DMS79 (cell line): ENCODE results near the gene PDGFRA.

Experiments used
- DNase-seq: peaks from one replicate; lab custom pipeline; 2025; lab: John Stamatoyannopoulos, UW

The PDGFRA gene

GRCh38 chr4:54255881-54256280 lies 26.8 kb downstream of the PDGFRA start:
- DNase-seq: no peak

GRCh38 chr4:54256491-54257486 lies 27.7 kb downstream of the PDGFRA start:
- DNase-seq: no peak

GRCh38 chr4:54265366-54265765 lies 36.3 kb downstream of the PDGFRA start:
- no peak for DNase-seq

GRCh38 chr4:54268151-54268550 lies 39.1 kb downstream of the PDGFRA start:
- DNase-seq: no peak

GRCh38 chr4:54271464-54271863 lies 42.4 kb downstream of the PDGFRA start:
- DNase-seq: no peak

- DNase-seq: no peak
Measured at GRCh38 chr4:54272051-54272450, 43.0 kb downstream of the PDGFRA start.

GRCh38 chr4:54274264-54274663 lies 45.2 kb downstream of the PDGFRA start:
- no peak for DNase-seq

- DNase-seq: no peak
Measured at GRCh38 chr4:54274795-54275665, 45.9 kb downstream of the PDGFRA start.

- DNase-seq: no peak
Measured at GRCh38 chr4:54276641-54277430, 47.7 kb downstream of the PDGFRA start.

GRCh38 chr4:54277691-54278090 lies 48.6 kb downstream of the PDGFRA start:
- DNase-seq: no peak

- no peak for DNase-seq
Measured at GRCh38 chr4:54278216-54278615, 49.1 kb downstream of the PDGFRA start.

GRCh38 chr4:54281054-54281766 lies 52.1 kb downstream of the PDGFRA start:
- DNase-seq: no peak

GRCh38 chr4:54282837-54283236 lies 53.7 kb downstream of the PDGFRA start:
- no peak for DNase-seq

GRCh38 chr4:54289316-54289715 lies 60.2 kb downstream of the PDGFRA start:
- DNase-seq: no peak

- no peak for DNase-seq
Measured at GRCh38 chr4:54290980-54291379, 61.9 kb downstream of the PDGFRA start.

GRCh38 chr4:54296548-54297203 lies 67.6 kb downstream of the PDGFRA start:
- no peak for DNase-seq

- no peak for DNase-seq
Measured at GRCh38 chr4:54308110-54308509, 79.0 kb downstream of the PDGFRA start.

GRCh38 chr4:54315561-54316538 lies 86.8 kb downstream of the PDGFRA start:
- DNase-seq: no peak

- no peak for DNase-seq
Measured at GRCh38 chr4:54317690-54318089, 88.6 kb downstream of the PDGFRA start.

- DNase-seq: no peak
Measured at GRCh38 chr4:54318904-54319303, 89.8 kb downstream of the PDGFRA start.
